ENCODE results near the gene NFASC.

The NFASC gene

DNA sequence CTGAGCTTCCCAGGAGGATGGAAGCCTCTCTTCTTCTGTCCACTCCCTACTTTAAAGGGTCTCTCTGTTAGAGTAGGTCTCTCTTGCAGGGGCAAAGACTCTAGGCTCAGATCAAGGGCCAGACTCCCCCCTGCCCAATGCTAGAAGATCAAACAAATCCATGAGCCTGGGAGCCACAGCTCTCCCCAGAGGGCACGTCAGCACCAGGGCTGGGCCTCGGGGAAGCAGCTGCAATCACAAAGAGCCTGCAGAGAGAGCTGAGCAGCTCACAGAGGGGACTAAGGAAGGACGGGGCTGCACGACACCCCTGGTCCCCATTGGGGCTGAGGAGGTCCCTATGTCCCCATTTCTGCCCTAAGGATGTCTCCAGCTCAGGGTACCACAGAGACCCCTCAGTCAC lies 176.2 kb downstream of the NFASC start:
- DNase-seq: no peak

DNA sequence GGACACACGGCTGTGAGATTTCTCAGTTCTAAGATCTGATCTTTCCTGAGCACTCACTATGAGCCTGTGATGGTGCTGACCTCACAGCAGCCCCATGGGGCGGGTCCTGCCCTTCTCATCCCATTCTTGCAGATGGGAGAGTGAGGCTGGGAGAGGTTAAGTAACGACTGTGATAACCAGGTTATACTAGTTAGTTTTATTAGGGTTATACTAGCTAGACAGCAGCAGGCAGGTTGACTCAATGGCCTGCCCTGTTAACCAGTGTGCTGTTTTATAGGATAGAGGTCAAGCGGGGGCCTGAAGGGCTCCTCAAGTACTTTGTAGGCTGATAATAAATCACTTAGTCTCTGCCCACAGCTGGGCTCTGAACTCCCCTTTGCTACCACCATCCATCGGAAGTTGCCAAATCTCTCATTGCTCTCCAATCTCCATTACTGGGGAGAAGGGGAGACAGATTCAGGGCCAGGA lies 177.1 kb downstream of the NFASC start:
- DNase-seq: no peak

DNA sequence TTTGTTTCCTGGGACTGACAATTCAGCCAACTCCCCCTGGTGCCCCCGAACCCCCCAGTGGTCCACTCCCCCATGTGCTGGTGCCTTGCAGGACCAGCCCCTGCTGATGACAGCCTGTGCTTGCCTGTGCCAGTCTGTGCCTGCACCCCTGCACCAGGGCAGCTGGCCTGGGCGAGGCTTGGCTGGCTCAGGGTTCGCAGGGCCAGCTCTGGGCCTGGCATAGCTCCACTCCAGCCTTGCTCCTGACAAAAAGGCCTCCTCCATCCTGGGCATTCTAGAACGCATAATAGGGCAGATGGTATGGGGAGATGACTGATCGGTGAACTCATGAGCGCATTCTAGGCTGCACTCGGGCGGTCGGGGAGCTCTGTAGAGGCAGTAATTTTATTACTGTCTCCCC lies 177.7 kb downstream of the NFASC start:
- DNase-seq: no peak

DNA sequence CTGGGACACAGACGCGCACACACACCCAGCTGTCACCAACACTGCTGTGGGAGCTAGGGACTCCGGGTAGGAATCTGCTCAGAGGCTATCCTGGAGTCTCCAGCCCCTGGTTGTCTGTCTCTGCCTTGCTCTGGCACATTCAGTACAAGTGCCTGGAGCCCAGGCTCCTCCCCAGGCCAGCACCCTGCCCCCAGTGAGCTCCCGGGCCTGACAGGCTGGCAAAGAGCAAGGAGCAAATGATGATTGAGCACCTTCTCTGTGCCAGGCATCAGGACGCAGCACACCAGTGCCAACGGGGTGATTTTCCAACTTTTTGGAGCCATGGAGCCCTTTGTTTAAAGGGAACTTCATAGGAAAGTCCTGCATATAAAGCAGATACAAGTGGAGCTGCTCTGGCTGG lies 178.8 kb downstream of the NFASC start:
- no peak for DNase-seq

DNA sequence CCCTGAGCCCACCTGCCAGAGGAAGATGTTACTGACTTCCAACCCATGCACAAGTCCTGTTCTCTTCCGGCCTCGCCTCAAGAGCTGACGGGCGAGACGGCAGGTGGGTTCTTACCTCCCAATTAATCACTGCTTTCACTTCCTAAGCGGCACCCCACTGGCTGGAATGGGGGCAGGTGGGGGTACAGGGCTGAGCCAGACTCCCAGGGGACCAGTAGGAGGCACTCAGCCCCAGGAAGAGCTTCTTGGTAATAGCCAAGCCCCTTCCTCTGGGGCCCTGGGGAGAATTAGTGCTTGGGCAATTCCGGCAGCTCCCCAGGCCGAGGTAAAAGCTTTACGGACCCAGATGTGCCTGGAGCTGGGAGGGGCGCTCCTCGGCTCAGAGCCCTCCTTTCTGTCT lies 182.0 kb downstream of the NFASC start:
- no peak for DNase-seq

DNA sequence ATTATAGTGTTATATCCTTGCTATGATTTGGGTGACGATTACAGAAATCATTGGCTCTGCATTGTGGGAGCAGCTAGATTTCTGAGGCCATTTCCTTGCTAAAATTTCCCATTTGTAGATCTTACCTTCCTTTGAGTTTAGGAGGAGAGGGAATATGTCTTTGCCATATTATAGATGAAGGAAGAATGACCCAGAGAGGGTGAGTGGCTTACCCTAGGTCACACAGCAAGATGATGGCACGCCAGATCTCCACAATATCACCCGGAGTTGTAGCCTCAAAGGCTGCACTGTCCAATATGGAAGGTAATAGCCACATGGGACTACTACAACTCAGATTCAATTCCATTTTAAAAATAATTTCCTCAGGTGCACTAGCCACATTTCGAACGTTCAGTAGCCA lies 182.6 kb downstream of the NFASC start:
- DNase-seq: no peak

DNA sequence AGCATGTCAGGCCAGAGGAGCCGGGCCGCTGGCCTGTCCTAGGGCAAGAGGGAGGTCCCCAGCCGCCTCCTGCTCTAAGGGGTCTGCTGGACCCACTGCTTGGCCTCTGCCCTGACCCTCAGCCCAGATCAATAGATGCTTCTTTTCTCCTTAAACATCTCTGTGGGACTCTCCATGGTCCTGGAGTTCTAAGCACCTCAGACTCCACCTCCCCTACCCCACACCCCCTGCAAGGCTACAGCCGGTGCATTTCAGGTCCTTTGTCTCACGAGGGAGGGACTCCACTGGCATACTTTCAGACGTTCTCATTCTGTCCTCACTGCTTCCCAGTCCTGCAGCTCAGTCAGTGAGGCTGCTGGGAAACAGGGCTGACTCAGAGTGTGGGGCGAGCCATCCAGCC lies 183.4 kb downstream of the NFASC start:
- DNase-seq: no peak

DNA sequence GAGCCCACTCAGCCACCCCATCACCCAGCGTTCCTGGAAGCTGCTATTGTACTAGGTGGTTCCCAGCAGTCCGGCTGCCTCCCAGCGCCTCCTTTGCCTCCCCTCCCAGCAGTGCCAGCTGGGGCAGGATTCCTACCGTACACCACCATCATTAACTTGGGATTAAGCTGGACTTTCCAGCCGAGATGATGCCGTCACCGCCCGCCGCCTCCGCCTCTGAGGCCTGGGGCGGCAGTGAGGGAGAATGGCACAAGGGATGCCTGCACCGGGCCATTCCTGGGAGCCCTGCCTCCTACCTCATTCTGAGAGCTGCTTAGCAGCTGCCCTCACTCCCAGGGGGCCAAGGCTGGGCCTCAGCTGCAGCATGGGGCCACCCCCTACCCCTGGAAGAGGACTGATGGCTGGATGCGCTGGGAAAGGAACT lies 185.5 kb downstream of the NFASC start:
- peak; percentile 58 for DNase-seq

DNA sequence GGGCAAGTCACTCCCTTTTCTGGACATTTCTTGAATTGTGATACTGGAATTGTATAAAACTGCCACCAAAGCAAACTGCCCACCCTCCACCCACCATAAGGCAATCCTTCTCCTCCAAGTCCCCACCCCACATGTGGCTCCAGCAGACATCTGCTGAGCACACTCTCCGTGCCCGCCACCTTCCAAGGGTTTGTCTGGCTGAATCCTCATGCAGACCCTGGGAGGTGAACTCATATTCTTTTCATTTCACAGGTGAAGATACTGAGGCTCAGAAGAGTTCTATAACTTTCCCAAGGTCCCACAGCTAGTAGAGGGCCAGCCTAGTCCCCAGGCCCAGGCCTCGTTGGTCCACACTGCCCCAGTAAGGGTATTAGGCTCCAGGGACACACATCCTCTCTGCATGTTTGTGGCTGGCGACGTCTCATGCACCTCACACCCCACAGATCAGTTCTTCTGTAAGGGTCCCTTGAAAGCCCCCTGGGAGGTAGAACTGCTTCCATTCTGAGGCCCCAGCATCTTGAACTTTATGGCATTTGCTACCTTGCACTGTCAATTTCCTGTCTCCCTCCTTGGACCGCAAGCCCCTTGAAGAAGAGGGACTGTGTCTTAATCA lies 186.4 kb downstream of the NFASC start:
- no peak for DNase-seq

DNA sequence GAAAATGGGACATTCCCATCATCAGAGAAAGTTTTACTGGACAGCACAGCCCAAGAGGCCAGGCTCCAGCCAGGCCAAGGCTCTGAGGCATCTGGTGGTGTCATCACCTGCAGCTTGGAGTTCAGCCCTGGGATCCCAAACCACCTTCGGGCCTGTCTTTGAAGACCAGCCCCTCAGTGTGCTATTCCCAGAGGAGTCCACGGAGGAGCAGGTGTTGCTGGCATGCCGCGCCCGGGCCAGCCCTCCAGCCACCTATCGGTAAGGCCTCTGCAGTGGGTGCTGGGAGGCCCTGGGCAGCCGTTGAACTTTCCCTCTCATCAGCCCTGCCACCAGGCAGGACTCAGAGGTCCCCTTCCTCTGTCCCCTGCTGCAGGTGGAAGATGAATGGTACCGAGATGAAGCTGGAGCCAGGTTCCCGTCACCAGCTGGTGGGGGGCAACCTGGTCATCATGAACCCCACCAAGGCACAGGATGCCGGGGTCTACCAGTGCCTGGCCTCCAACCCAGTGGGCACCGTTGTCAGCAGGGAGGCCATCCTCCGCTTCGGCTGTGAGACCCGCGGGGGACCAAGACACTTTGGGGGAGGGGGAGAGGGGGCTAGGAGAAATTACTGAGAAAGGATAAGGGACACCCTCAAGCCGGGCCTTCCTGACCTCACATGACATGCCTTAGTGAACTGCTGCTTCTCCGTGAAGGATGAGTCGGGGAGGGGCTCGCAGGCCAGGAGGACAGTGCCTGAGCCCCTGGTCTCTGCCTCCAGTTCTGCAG lies 187.3 kb downstream of the NFASC start:
- no peak for DNase-seq

DNA sequence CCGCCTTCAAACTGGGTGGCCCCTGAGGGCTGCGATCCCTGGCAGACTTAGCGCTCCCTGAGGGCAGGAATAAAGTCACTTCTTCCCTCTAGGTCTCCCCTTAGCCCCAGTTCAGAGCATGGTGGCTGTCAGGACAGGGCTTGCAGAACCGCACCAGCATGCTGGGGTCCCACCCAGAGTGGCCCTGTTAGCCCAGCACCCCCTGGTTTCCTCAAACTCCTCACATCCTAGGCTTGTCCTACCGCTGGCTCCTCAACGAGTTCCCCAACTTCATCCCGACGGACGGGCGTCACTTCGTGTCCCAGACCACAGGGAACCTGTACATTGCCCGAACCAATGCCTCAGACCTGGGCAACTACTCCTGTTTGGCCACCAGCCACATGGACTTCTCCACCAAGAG lies 188.2 kb downstream of the NFASC start:
- no peak for DNase-seq

DNA sequence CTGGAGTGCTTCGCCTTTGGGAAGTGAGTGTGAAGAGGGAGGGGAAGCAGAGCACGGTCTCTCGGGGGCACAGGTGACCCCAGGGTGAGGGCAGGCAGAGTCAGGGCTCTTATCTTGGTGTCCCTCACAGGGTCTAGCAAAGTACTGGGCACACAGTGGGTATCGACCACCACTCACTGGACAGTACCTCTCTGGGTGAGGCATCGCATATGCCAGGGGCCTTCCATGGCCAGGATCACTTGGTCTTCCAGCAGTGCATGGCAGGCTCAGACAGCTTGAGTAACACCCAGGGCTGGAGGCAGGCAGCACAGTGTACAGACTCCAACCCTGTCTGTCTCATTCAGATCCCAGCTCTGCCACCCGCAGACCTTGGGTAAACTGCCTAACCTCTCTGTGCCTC lies 189.0 kb downstream of the NFASC start:
- no peak for DNase-seq

DNA sequence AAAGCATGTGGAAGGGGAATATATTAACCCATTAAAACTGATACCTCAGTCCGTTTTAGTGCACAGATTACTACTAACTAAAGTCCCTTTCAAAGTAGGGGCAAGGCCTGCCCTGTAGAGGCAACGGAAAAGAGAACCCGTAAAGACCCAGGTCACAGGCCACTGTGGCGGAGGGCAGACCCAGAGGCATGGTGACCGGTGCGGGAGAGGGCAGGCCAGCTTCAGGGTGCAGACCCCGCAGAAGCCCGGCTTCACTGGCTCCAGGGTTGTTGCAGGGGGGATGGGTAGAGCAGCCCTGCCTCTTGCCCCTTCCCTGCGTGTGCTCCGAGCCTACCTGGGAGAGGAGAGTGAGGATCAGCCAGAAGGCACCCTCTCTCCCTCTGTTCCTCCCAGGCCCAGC lies 190.1 kb downstream of the NFASC start:
- DNase-seq: no peak

DNA sequence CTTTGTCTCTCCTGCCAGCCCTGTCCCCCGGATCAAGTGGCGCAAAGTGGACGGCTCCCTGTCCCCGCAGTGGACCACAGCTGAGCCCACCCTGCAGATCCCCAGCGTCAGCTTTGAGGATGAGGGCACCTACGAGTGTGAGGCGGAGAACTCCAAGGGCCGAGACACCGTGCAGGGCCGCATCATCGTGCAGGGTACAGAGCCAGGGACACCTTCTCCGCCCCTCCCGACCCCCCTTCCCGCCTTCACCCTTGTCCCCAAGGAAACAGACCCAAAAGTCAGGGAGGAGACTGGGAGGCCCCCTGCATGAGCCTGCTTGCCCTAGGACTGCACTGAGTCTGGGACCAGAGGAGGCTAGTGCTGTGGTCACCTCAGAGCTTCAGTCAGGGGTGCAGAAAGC lies 190.6 kb downstream of the NFASC start:
- no peak for DNase-seq

DNA sequence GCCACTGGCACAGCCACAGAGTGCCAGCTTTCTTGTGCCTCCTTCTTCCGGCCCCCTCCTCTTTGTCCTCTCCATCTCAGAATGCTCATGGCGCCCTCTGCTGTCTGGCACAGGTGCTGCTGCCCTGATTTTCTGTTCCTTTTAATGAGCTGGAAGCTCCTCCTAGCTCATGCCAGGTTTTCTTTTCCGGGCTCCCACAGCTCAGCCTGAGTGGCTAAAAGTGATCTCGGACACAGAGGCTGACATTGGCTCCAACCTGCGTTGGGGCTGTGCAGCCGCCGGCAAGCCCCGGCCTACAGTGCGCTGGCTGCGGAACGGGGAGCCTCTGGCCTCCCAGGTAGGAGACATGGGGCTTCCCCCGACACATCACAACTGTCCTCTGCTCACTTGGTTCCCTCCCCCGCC lies 191.0 kb downstream of the NFASC start:
- peak; percentile 65 for DNase-seq

DNA sequence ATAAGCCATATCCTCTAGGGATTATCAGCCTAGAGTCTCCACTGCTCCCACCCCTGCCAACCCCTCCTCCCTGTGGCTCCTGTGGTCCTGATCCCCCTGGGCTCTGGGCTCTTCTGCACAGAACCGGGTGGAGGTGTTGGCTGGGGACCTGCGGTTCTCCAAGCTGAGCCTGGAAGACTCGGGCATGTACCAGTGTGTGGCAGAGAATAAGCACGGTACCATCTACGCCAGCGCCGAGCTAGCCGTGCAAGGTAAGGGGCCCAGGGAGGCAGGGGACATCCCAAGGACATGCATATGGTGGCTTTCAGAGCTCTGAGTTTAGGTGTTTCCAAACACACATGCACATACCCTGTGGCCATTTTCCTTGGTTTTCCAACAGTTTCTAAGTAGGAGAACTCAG lies 191.7 kb downstream of the NFASC start:
- DNase-seq: no peak

DNA sequence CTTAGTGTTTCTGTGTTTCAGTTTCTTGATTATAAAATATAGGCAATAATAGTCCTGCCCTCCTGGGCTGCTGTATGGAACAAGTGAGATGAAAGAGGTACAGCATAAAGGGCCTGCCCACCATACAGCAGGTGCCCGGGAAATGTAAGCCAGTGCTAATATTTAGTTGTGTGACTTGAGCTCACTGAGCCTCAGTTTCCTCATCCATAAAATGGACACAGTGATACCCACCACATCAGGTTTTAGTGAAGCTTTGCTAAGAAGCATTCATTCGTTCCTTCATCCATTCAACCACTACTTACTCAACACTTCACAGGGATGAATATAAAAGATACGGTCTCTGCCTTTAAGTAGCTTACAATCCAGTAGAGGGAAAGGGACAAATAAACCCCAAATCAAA lies 192.2 kb downstream of the NFASC start:
- no peak for DNase-seq

DNA sequence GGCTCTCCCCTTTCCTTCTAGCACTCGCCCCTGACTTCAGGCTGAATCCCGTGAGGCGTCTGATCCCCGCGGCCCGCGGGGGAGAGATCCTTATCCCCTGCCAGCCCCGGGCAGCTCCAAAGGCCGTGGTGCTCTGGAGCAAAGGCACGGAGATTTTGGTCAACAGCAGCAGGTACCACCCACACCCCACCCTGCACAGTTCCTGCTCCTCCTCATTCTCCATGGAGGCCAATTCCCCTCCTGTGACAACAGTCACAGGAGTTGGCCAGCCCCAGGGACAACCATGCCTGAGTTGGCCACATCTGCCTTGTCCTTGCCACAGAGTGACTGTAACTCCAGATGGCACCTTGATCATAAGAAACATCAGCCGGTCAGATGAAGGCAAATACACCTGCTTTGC lies 193.6 kb downstream of the NFASC start:
- DNase-seq: no peak

DNA sequence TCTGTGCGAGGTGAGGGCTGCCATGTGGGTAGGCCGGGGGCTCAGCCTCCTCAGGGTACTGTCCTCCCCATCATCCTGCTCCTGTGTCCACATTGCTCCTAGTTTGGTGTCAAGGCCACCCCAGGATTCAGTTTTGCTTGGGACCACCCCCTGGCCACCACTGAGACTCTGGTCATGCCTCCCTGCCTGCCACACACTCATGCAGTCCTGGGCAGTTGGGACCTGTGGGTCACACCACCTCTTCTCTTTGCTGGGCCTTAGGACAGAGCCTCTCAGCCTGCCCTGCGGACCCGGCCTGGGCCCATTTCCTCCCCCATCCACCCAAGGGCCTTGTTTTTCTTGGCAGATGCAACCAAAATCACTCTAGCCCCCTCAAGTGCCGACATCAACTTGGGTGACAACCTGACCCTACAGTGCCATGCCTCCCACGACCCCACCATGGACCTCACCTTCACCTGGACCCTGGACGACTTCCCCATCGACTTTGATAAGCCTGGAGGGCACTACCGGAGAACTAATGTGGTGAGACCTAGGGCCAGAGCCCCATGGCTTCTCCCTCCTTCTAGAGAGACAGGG lies 194.2 kb downstream of the NFASC start:
- DNase-seq: no peak

DNA sequence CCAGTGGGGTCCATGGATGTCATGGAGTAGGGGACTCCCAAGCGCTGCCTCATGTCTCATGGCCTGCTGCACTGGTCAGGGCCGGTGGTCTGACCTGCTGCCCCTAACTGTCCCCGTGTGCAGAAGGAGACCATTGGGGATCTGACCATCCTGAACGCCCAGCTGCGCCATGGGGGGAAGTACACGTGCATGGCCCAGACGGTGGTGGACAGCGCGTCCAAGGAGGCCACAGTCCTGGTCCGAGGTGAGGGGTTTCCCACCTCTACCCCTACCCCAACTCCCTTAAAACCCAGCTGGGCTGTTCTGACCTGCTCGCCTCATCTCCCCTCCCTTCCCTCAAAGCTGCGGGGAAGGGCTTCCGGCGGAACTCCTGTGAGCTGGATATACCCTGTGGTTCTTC lies 195.0 kb downstream of the NFASC start:
- DNase-seq: no peak

DNA sequence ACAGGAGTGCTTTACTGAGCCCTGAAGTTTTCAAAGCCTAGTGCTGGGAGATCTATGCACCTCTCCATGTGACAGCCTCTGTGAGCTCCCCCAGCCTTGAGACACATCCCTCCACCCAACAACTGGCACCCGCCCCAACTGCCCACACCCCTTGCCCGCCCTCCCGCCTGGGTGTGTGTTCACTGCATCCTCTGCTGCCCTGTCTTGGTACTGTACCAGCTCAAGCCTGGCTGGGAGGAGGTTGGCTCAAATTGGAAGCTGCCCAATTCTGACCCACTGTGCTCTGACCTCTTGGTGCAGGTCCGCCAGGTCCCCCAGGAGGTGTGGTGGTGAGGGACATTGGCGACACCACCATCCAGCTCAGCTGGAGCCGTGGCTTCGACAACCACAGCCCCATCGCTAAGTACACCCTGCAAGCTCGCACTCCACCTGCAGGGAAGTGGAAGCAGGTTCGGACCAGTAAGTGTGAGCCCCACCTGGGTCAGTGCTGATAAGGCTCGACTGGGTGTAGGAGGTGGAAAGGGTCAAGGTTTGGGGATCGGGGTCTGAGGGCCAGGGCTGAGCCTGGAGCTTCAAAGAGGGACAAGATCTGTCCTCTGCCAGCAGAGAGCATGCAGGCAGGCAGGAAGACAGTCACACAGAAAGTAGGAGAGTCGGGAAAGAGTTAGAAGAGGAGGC lies 195.6 kb downstream of the NFASC start:
- DNase-seq: no peak

DNA sequence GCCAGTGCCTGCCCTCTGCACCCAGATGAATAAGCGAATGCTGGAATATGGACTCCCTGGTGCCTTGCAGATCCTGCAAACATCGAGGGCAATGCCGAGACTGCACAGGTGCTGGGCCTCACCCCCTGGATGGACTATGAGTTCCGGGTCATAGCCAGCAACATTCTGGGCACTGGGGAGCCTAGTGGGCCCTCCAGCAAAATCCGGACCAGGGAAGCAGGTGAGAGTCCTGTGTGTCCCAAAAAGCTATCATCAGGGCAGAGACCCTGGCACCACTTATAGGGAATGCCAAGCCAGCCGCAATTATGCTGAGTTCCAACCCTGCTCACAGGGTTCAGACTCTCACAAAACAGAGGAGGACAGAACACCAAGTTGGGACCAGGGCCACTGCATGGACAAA lies 196.4 kb downstream of the NFASC start:
- no peak for DNase-seq

DNA sequence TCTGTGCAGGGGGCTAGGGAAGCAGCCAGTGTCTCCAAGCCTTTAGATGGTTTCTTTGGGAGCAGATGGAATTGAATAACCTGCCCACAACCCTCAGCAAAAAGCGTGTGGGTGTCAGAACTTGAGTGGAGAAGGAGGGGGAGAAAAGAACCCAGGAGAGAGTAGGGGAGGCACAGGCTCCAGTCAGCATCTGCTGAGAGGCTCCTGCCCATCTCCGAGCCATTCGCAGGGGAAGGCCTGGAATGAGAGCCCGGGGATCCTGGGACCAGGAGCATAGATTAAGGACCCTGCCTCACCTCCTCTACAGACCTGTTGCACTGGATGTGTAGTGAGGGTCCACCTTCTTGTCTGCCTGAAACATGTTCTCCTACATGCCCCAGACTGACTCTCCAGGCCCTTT lies 197.3 kb downstream of the NFASC start:
- no peak for DNase-seq

DNA sequence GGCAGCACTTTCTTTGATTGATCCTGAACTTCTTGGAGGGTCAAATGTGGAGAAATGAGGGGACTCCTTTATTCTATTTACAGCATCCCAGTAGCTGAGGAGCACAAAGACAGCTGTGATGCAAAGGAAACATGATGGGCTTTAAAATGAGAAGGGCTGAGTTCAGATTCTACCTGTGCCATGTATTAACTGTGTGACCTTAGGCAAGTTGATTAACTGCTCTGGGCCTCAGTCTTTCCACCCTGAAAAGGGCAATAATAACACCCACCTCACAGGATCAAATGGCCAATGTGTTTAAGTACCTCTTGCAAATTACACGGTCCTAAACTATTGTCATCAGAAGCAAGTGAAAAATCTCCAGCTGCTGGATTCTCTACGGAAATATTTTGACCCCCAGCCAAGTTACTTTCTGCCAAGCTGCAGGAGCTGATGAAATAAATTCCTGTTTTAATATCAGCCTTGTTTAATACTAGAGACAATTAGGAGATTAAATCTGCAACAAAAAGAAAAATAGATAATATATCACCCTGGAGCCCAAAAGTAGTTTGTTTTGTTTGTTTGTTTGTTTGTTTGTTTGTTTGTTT lies 197.9 kb downstream of the NFASC start:
- DNase-seq: no peak
